Measurements from ENCODE around the gene GABBR1. TPM values are rescaled to one million over a fixed set of nuclear protein-coding genes. Genes with fewer than 3 reads are reported as not detected.

The GABBR1 gene
- total RNA-seq, 4 donors from 2014 or later = 15.0 to 49.5 (median 20.6) TPM

DNA sequence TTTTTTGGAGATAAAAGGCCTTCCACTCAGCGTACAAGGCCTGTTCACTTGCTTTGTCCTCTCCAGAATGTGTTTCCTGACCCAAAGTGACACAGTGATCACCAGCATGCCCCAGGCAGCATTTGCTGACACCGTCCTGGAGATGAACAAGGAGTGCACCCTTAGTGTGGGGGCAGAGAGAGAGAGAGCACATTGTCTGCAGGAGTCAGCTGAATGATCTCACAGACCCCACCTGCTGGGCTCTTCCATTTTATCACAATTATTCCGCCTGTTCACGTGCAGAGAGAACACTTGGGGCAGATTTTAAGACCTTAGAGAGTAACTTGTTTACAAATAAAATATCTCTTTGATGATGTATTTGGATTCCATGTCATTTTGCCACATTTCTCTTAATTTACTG is 122.8 kb downstream of the GABBR1 start:
- peak in 1 of 2 donors; percentile 46 for DNase-seq (ENCODE audit: low spot score in 2 of 2)
- TF ChIP-seq, protein P1, sequence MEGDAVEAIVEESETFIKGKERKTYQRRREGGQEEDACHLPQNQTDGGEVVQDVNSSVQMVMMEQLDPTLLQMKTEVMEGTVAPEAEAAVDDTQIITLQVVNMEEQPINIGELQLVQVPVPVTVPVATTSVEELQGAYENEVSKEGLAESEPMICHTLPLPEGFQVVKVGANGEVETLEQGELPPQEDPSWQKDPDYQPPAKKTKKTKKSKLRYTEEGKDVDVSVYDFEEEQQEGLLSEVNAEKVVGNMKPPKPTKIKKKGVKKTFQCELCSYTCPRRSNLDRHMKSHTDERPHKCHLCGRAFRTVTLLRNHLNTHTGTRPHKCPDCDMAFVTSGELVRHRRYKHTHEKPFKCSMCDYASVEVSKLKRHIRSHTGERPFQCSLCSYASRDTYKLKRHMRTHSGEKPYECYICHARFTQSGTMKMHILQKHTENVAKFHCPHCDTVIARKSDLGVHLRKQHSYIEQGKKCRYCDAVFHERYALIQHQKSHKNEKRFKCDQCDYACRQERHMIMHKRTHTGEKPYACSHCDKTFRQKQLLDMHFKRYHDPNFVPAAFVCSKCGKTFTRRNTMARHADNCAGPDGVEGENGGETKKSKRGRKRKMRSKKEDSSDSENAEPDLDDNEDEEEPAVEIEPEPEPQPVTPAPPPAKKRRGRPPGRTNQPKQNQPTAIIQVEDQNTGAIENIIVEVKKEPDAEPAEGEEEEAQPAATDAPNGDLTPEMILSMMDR (IDR thresholded peaks at IDR 0.05) = no peak
- TF ChIP-seq POLR2A (IDR thresholded peaks at IDR 0.05) = no peak
- intact Hi-C loops (cut with DNase I; ENCODE audit: low total_unique reads) = no loop called here
- no peak overlapping the region for H3K4me3 ChIP-seq (ENCODE audit: low read depth, poor library complexity, severe bottlenecking)
- 42 to 43% methylated on average over 4 of the region's 4 CpGs for WGBS, 2 donors

Other genes with a start within 250 kb of the GABBR1 start
- not detected for gene OR12D2, start 237.6 kb downstream of the GABBR1 start, total RNA-seq
- gene OR12D1, start 218.3 kb downstream of the GABBR1 start, total RNA-seq = not detected
- gene OR10C1, start 193.9 kb downstream of the GABBR1 start, total RNA-seq = not detected
- not detected for gene OR11A1, start 176.1 kb downstream of the GABBR1 start, total RNA-seq
- not detected for gene OR2H1, start 176.0 kb downstream of the GABBR1 start, total RNA-seq
- not detected for gene MAS1L, start 145.2 kb downstream of the GABBR1 start, total RNA-seq
- under 1 TPM in 1 of 4 donors, not detected in 3; 0.36 TPM for gene UBD, start 73.5 kb downstream of the GABBR1 start, total RNA-seq
- not detected for gene OR2H2, start 48.1 kb downstream of the GABBR1 start, total RNA-seq
- not detected for gene MOG, start 23.9 kb upstream of the GABBR1 start, total RNA-seq
- gene ZFP57, start 48.0 kb upstream of the GABBR1 start, total RNA-seq = 1 to 10 TPM in 2 of 4 donors, under 1 TPM in 2; 0.15 to 4.8 (median 2.4) TPM
- gene HLA-F, start 90.3 kb upstream of the GABBR1 start, total RNA-seq = 10 to 100 TPM; 65.9 to 97.8 (median 92.9) TPM
- gene HLA-G, start 194.6 kb upstream of the GABBR1 start, total RNA-seq = under 1 TPM in 1 of 4 donors, not detected in 3; 0.29 TPM